NB4 (cell line): ENCODE measurements around the gene HGFAC.

Experiments used
- CTCF ChIP-seq: IDR thresholded peaks from one replicate; pipeline ENCODE4 v1.5.1; 2012; ENCODE audit warnings: low read depth, low read length
- MAX ChIP-seq: IDR thresholded peaks from 2 replicates; pipeline ENCODE4 v1.6.1; 2011; ENCODE audit warnings: low read depth, low read length
- POLR2A ChIP-seq: IDR thresholded peaks from 2 replicates; pipeline ENCODE4 v1.6.1; 2011; ENCODE audit warnings: mild to moderate bottlenecking; ENCODE audit not compliant: insufficient read length; ENCODE audit errors: extremely low read depth

GRCh38 chr4:3416821-3417221 is 24.9 kb upstream of the HGFAC start:
- no peak for TF ChIP-seq CTCF
- TF ChIP-seq POLR2A: no peak
- no peak for TF ChIP-seq MAX
